IMR-90 (cell line): ENCODE data around the gene AMOTL1. TPM values are rescaled to one million over a fixed set of nuclear protein-coding genes. Genes with fewer than 3 reads are reported as not detected.

Experiments used
- ATAC-seq: fragments of 200-7000 bp; cut with Tn5 transposase; 2 replicates; pipeline ENCODE4 v1.9.1; 2020; ENCODE audit warnings: low read depth, mild to moderate bottlenecking, moderate library complexity
- Bru-seq: library from RNA; stranded (reverse); fragments of 400-500 nt; gene quantifications from one replicate; lab custom pipeline; 2021; lab: Mats Ljungman, UMichigan
- BruChase-seq, 2 experiments: library from RNA; stranded (reverse); fragments of 400-500 nt; gene quantifications; one replicate each; lab custom pipeline; 2021; lab: Mats Ljungman, UMichigan
- BruUV-seq: library from RNA; stranded (reverse); fragments of 400-500 nt; replicated peaks from 2 replicates; lab custom pipeline; 2021; lab: Mats Ljungman, UMichigan
- CTCF ChIA-PET: fragments of 300-600 bp; formaldehyde crosslinking; extraction: SDS; loops from one replicate; lab custom pipeline; 2021; ENCODE audit warnings: antibody characterized with exemption; lab: Yijun Ruan, JAX
- POLR2A ChIA-PET: fragments of 300-600 bp; sonication (Branson Sonifier 250); formaldehyde crosslinking; loops from one replicate; lab custom pipeline; 2022; ENCODE audit warnings: antibody characterized with exemption; ENCODE audit not compliant: unreplicated experiment; lab: Charles Lee
- DNase-seq: peaks from one replicate; pipeline ENCODE4 v3.0.0; 2013
- H2AFZ ChIP-seq: replicated peaks from 2 replicates; pipeline ENCODE3; 2013; ENCODE audit warnings: low read length, mild to moderate bottlenecking; ENCODE audit not compliant: poor library complexity
- H2AK5ac ChIP-seq: 2 replicates; pipeline ENCODE4 v1.6.1; 2013; ENCODE audit warnings: low read depth, low read length, inconsistent platforms
- H2AK9ac ChIP-seq: replicated peaks from 2 replicates; pipeline ENCODE3; 2013; ENCODE audit warnings: mild to moderate bottlenecking, low read depth, low read length, moderate library complexity; ENCODE audit not compliant: poor library complexity
- H2BK120ac ChIP-seq: 2 replicates; pipeline ENCODE4 v1.6.1; 2013; ENCODE audit warnings: low read depth, low read length, inconsistent platforms
- H2BK15ac ChIP-seq: 3 replicates; pipeline ENCODE4 v1.6.1; 2013; ENCODE audit warnings: low read depth, low read length, inconsistent platforms
- H2BK20ac ChIP-seq: 2 replicates; pipeline ENCODE4 v1.6.1; 2013; ENCODE audit warnings: low read depth, mild to moderate bottlenecking, inconsistent platforms, low read length, moderate library complexity
- H2BK5ac ChIP-seq: 2 replicates; pipeline ENCODE4 v1.6.1; 2013; ENCODE audit warnings: mild to moderate bottlenecking, low read depth, low read length, inconsistent platforms; ENCODE audit not compliant: poor library complexity, severe bottlenecking
- H3K14ac ChIP-seq: replicated peaks from 2 replicates; pipeline ENCODE4 v1.6.1; 2013; ENCODE audit warnings: low read depth, low read length, inconsistent platforms
- H3K18ac ChIP-seq: 2 replicates; pipeline ENCODE4 v1.6.1; 2013; ENCODE audit warnings: low read depth, low read length, control low read depth
- H3K23ac ChIP-seq: 2 replicates; pipeline ENCODE4 v1.6.1; 2013; ENCODE audit warnings: low read depth, low read length, inconsistent platforms
- H3K27ac ChIP-seq: 2 replicates; pipeline ENCODE4 v1.5.1; 2013; ENCODE audit warnings: mild to moderate bottlenecking, control low read depth, low read length; ENCODE audit not compliant: insufficient read depth
- H3K27me3 ChIP-seq: 2 replicates; pipeline ENCODE4 v1.6.1; 2013; ENCODE audit warnings: low read length; ENCODE audit not compliant: control insufficient read depth, insufficient read depth
- H3K36me3 ChIP-seq: 2 replicates; pipeline ENCODE4 v1.6.1; 2013; ENCODE audit warnings: low read length, mixed read lengths; ENCODE audit not compliant: control insufficient read depth, insufficient read depth
- H3K4ac ChIP-seq: 2 replicates; pipeline ENCODE4 v1.6.1; 2013; ENCODE audit warnings: low read depth, low read length, inconsistent platforms
- H3K4me1 ChIP-seq: 2 replicates; pipeline ENCODE4 v1.6.1; 2013; ENCODE audit warnings: low read length, mixed read lengths; ENCODE audit not compliant: control insufficient read depth, insufficient read depth
- H3K4me2 ChIP-seq: 2 replicates; pipeline ENCODE4 v1.6.1; 2013; ENCODE audit warnings: low read depth, mild to moderate bottlenecking, control low read depth, low read length, moderate library complexity
- H3K4me3 ChIP-seq: 2 replicates; pipeline ENCODE4 v1.5.1; 2013; ENCODE audit warnings: low read depth, mild to moderate bottlenecking, control low read depth, low read length, moderate library complexity; ENCODE audit not compliant: insufficient read depth
- H3K56ac ChIP-seq: 2 replicates; pipeline ENCODE4 v1.6.1; 2013; ENCODE audit warnings: low read length, inconsistent platforms; ENCODE audit not compliant: insufficient read depth; ENCODE audit errors: extremely low read depth
- H3K79me1 ChIP-seq, 2 experiments: 2 replicates each; pipeline ENCODE4 v1.6.1; 2013; ENCODE audit warnings: low read length in 2 of 2, inconsistent platforms in 1 of 2, low read depth in 1 of 2
- H3K9ac ChIP-seq: 2 replicates; pipeline ENCODE4 v1.6.1; 2013; ENCODE audit warnings: low read depth, low read length, control low read depth
- H3K9me1 ChIP-seq: 2 replicates; pipeline ENCODE4 v1.6.1; 2013; ENCODE audit warnings: low read length, inconsistent platforms; ENCODE audit not compliant: insufficient read depth
- H3K9me3 ChIP-seq: 2 replicates; pipeline ENCODE4 v1.6.1; 2013; ENCODE audit warnings: low read length; ENCODE audit not compliant: control insufficient read depth, insufficient read depth
- H4K20me1 ChIP-seq: 2 replicates; pipeline ENCODE4 v1.6.1; 2013; ENCODE audit warnings: low read length, inconsistent platforms; ENCODE audit not compliant: insufficient read depth
- H4K5ac ChIP-seq: 2 replicates; pipeline ENCODE4 v1.6.1; 2013; ENCODE audit warnings: mild to moderate bottlenecking, low read depth, low read length, control low read depth
- H4K8ac ChIP-seq, 2 experiments: 2 replicates each; pipeline ENCODE4 v1.6.1; 2013; ENCODE audit warnings: low read depth in 2 of 2, low read length in 2 of 2, control low read depth in 1 of 2, inconsistent platforms in 1 of 2
- H4K91ac ChIP-seq: 2 replicates; pipeline ENCODE4 v1.6.1; 2013; ENCODE audit warnings: low read depth, low read length, inconsistent platforms; ENCODE audit not compliant: insufficient read depth
- MAZ ChIP-seq: IDR thresholded peaks from 2 replicates; pipeline ENCODE4 v1.6.1; 2012; ENCODE audit warnings: low read depth, mild to moderate bottlenecking, low read length, improper control_type of control experiment, moderate library complexity, borderline replicate concordance
- MXI1 ChIP-seq: IDR thresholded peaks from 2 replicates; pipeline ENCODE4 v1.6.1; 2012; ENCODE audit warnings: low read depth, mild to moderate bottlenecking, low read length, moderate library complexity, borderline replicate concordance
- POLR2A ChIP-seq: IDR thresholded peaks from 2 replicates; pipeline ENCODE4 v1.6.1; 2012; ENCODE audit warnings: mild to moderate bottlenecking, low read depth, low read length
- RAD21 ChIP-seq: IDR thresholded peaks from 2 replicates; pipeline ENCODE4 v1.6.1; 2012; ENCODE audit warnings: low read length, improper control_type of control experiment
- WGBS, 2 experiments: methylation state at CpG; one replicate each; pipeline versions ENCODE4 v1.1.5 to v1.1.7; 2013; ENCODE audit warnings: missing lambda C conversion rate in 2 of 2; ENCODE audit not compliant: insufficient read length in 1 of 2; ENCODE audit errors: extremely low coverage in 2 of 2; 5-methylcytosine and 5-hydroxymethylcytosine counted together
- dilution Hi-C: fragments of 300-500 bp; cut with HindIII; formaldehyde crosslinking; loops from one replicate; pipeline ENCODE4 v1.14.3; 2018; ENCODE audit warnings: low sequenced_read_pairs; ENCODE audit not compliant: unreplicated experiment
- in situ Hi-C: fragments of 300-500 bp; cut with MboI; formaldehyde crosslinking; loops from 3 replicates; pipeline ENCODE4 v1.14.3; 2019; ENCODE audit warnings: low sequenced_read_pairs, inconsistent platforms, mixed read lengths
- intact Hi-C: fragments of 100-400 bp; cut with micrococcal nuclease; formaldehyde crosslinking; loops from 2 replicates; pipeline ENCODE4 v1.10.0; 2022
- long read RNA-seq: library from polyadenylated mRNA; unstranded; transcript quantifications from one replicate; pipeline ENCODE4 v2.0.0, GENCODE V29; 2021; ENCODE audit not compliant: unreplicated experiment
- polyA plus RNA-seq, 3 experiments: library from polyadenylated mRNA; depleted of rRNA; stranded (reverse); fragments of >200 nt; gene quantifications; 2 replicates each; pipeline ENCODE4 v1.2.3, GENCODE V29; 2012; ENCODE audit warnings: low replicate concordance in 1 of 3
- total RNA-seq: library from RNA; depleted of rRNA; stranded (reverse); fragments of >200 nt; gene quantifications from 2 replicates; pipeline ENCODE4 v1.2.3, GENCODE V29; 2012; rRNA removed

Gene AMOTL1
- 49.5 and 58.6 TPM in 2 replicates for total RNA-seq
- polyA plus RNA-seq (2012; rRNA removed) = 18.4 and 18.6 TPM in 2 replicates
- 7.3 and 11.0 TPM in 2 replicates for polyA plus RNA-seq (2012; cell fraction: cytosol; rRNA removed)
- 12.2 and 20.9 TPM in 2 replicates for polyA plus RNA-seq (2012; cell fraction: nucleus; rRNA removed; ENCODE audit: low replicate concordance)
- percentile 93 among the genes with signal in this experiment for Bru-seq, nascent RNA
- BruChase-seq, experiment 1, labeled RNA remaining after a 6-hour chase = percentile 85 among the genes with signal in this experiment
- percentile 90 among the genes with signal in this experiment for BruChase-seq, experiment 2, labeled RNA remaining after a 2-hour chase
- long read RNA-seq, full-length matches to known transcripts = 8 of 73 reads
- long read RNA-seq, partial matches to known transcripts = 16 of 73 reads
- long read RNA-seq, other reads (novel, unspliced or antisense) = 49 of 73 reads

GRCh38 chr11:94767701-94768601 is at the start of gene AMOTL1:
AMOTL1 (plus strand) TSS chr11:94768356; CDS start chr11:94768512, 156 bp downstream.
- in situ Hi-C loops = loop anchor here (25.0 kb wide), 1 partner anchor 631 kb away; the partner anchor contains the start of gene PANX1

More at GRCh38 chr11:94767701-94768601, at the start of gene AMOTL1:
- peaks cover 13% of the 10 kb centered on the region for H3K4me1 ChIP-seq
- dilution Hi-C loops (no loop called here), intact Hi-C loops (loop anchor here (1.0 to 5.0 kb wide), 3 partner anchors 79 to 199 kb away; no protein-coding TSS in a partner anchor)
- no TSS peak for BruUV-seq
- peaks cover 2 to 31% of the 10 kb centered on the region in 2 experiments; a peak in 3 of 4 replicates for H3K79me1 ChIP-seq
- H3K9me1 ChIP-seq = peaks cover 3% of the 10 kb centered on the region; the same call in 1 of the 2 replicates
- H2BK15ac ChIP-seq = peak within 1 kb of the TSS; percentile 82; the same call in 2 of the 3 replicates
- H2AK9ac ChIP-seq = peak within 1 kb of the TSS; percentile 94
- H3K4me3 ChIP-seq = peak within 1 kb of the TSS; percentile 98
- ChIA-PET CTCF (interaction anchor here (0.9 to 1.1 kb wide), 2 partner anchors 14 to 144 kb away, joined by 3 read pairs; no protein-coding TSS in a partner anchor), POLR2A (interaction anchor here (0.9 kb wide), 1 partner anchor 10 kb away, joined by 3 read pairs; no protein-coding TSS in a partner anchor)
- peak within 1 kb of the TSS; percentile 74 for H2BK5ac ChIP-seq
- ATAC-seq (peak; percentile 90), DNase-seq (peak; percentile 76)
- H2BK20ac ChIP-seq = peak within 1 kb of the TSS; percentile 76
- peak within 1 kb of the TSS; percentile 97 for H3K27ac ChIP-seq
- WGBS, 2 experiments = 0% methylated on average over 23 of the region's 57 CpGs; no CpG with 5 or more reads in 1 of the 2 experiments
- H3K27me3 ChIP-seq = no peaks in the 10 kb centered on the region
- peak; percentile 91 for TF ChIP-seq MAZ
- TF ChIP-seq POLR2A = no peak
- TF ChIP-seq MXI1 = no peak
- peak; percentile 26; the same call in 1 of the 2 replicates for TF ChIP-seq RAD21
- H3K18ac ChIP-seq = peak within 1 kb of the TSS; percentile 94
- H3K14ac ChIP-seq = peak within 1 kb of the TSS; percentile 97
- H3K9me3 ChIP-seq = no peaks in the 10 kb centered on the region
- H2AFZ ChIP-seq = peak within 1 kb of the TSS; percentile 97
- H3K4ac ChIP-seq = peak within 1 kb of the TSS; percentile 95
- peak within 1 kb of the TSS; percentile 68 for H2AK5ac ChIP-seq
- peaks cover 26% of the 10 kb centered on the region; the same call in 1 of the 2 replicates for H4K20me1 ChIP-seq
- peak within 1 kb of the TSS; percentile 79 for H3K56ac ChIP-seq
- H3K23ac ChIP-seq = peak within 1 kb of the TSS; percentile 97
- H4K8ac ChIP-seq = peak within 1 kb of the TSS; percentile 89 to 96
- peak within 1 kb of the TSS; percentile 99 for H3K9ac ChIP-seq
- H3K4me2 ChIP-seq = peak within 1 kb of the TSS; percentile 86
- H3K36me3 ChIP-seq = no peaks in the 10 kb centered on the region
- H4K5ac ChIP-seq = peak within 1 kb of the TSS; percentile 88
- peak within 1 kb of the TSS; percentile 94 for H4K91ac ChIP-seq
- H2BK120ac ChIP-seq = peak within 1 kb of the TSS; percentile 84
